Measurements from ENCODE around the gene SH3BP5. TPM values are rescaled to one million over a fixed set of nuclear protein-coding genes. Genes with fewer than 3 reads are reported as not detected.

The SH3BP5 gene
- total RNA-seq, 2 experiments from 2014 or later, result 2.0 to 2.4 TPM

DNA sequence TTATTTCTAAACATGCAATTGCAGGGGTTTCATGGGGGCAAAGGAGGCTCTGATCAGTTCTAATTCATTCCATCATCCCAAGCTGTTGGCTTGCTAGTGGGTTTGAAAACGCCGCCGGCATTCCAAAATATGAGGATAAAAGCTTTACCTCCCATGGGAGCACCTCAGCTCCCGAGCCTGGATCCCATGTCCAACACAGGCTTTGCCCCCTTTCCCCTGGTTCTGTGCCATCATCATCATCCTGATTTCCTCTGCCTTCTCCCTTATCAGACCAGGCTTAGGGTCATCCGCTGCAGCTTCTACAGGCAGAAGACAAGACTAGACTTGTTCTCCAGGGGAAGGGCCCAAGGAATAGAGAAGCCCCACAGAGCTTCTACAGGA lies 25.4 kb downstream of the SH3BP5 start:
- intact Hi-C loops (cut with micrococcal nuclease), result no loop called here
- H3K27me3 Mint-ChIP-seq, result no peaks in the 10 kb centered on the region
- H3K4me1 Mint-ChIP-seq (ENCODE audit: low read depth), result peaks cover 34% of the 10 kb centered on the region
- no peak overlapping the region for H3K4me3 Mint-ChIP-seq
- TF ChIP-seq, protein P1, sequence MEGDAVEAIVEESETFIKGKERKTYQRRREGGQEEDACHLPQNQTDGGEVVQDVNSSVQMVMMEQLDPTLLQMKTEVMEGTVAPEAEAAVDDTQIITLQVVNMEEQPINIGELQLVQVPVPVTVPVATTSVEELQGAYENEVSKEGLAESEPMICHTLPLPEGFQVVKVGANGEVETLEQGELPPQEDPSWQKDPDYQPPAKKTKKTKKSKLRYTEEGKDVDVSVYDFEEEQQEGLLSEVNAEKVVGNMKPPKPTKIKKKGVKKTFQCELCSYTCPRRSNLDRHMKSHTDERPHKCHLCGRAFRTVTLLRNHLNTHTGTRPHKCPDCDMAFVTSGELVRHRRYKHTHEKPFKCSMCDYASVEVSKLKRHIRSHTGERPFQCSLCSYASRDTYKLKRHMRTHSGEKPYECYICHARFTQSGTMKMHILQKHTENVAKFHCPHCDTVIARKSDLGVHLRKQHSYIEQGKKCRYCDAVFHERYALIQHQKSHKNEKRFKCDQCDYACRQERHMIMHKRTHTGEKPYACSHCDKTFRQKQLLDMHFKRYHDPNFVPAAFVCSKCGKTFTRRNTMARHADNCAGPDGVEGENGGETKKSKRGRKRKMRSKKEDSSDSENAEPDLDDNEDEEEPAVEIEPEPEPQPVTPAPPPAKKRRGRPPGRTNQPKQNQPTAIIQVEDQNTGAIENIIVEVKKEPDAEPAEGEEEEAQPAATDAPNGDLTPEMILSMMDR (IDR thresholded peaks at IDR 0.05), result no peak
- DNase-seq (no peak), ATAC-seq (no peak)
- CTCF ChIA-PET, result interaction anchor here (1.1 to 6.7 kb wide), 4 partner anchors 24 to 39 kb away, joined by 3 to 38 read pairs (median 6); partner anchors contain the start of gene SH3BP5
- H3K36me3 Mint-ChIP-seq (ENCODE audit: low read depth), result peaks cover 3% of the 10 kb centered on the region
- no peaks in the 10 kb centered on the region for H3K9me3 Mint-ChIP-seq
- no peak overlapping the region for H3K27ac Mint-ChIP-seq
- POLR2A ChIA-PET, result interaction anchor here (2.1 kb wide), 1 partner anchor 12 kb away, joined by 5 read pairs; no protein-coding TSS in a partner anchor

DNA sequence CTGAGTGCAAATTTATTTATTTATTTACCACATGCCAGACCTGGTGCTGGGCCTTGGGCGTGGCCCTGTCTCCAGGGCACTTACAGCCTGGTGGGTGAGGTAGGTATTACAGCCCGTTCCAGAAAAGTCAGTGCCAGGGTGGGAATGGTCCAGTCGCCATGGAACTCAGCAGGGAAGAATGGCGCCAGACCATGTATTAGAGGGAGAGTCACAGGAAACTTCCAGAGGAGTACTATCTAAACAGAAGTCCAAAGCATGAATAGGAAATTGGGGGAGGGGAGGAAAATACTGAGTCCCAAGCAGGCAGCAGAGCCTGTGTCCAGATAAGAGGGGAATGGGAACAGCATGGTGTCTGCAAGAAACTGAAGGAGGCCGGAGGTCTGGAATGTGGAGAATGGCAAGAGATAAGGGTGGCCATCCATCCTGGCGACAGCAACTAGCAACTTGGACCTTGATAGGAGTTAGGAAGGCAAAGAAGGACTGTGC lies 27.0 kb downstream of the SH3BP5 start:
- ATAC-seq, result peak; percentile 26
- H3K9me3 Mint-ChIP-seq, result no peaks in the 10 kb centered on the region
- no peak overlapping the region for H3K27ac Mint-ChIP-seq
- H3K36me3 Mint-ChIP-seq (ENCODE audit: low read depth), result peaks cover 3% of the 10 kb centered on the region
- ChIA-PET CTCF (interaction anchor here (0.7 to 2.0 kb wide), 2 partner anchors 10 to 61 kb away, joined by 3 to 9 read pairs; no protein-coding TSS in a partner anchor), POLR2A (no interaction called here)
- peaks cover 34% of the 10 kb centered on the region for H3K4me1 Mint-ChIP-seq (ENCODE audit: low read depth)
- DNase-seq, result peak; percentile 16
- H3K4me3 Mint-ChIP-seq, result no peak overlapping the region
- intact Hi-C loops (cut with micrococcal nuclease), result no loop called here
- H3K27me3 Mint-ChIP-seq, result no peaks in the 10 kb centered on the region
- TF ChIP-seq, protein P1 (IDR thresholded peaks at IDR 0.05), result peak; percentile 61

DNA sequence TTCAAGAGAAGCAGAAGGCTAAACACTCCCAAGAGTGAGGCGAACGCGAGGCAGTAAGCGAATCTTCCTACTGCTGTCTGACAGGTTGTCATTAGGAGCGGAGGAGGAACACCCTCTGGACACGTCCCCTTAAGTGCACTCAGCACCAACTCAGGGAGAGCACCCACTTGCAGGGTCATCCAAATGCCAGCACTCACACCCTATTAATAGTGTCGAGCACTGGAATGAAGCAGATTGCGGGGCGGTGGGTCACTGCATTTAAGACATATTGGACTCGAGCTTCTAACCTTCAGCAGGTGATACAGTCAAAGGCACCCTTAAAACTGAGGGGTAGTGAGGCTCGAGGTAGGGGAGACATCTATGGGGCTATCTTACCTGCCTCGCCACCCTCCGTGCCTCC lies 28.7 kb downstream of the SH3BP5 start:
- Mint-ChIP-seq H3K27me3 (no peaks in the 10 kb centered on the region), H3K27ac (peak overlapping the region; percentile 70), H3K36me3 (ENCODE audit: low read depth) (peaks cover 3% of the 10 kb centered on the region), H3K4me1 (ENCODE audit: low read depth) (peaks cover 22% of the 10 kb centered on the region), H3K4me3 (no peak overlapping the region), H3K9me3 (no peaks in the 10 kb centered on the region)
- CTCF ChIA-PET, result interaction anchor here (1.0 to 2.0 kb wide), 3 partner anchors 8 to 22 kb away, joined by 3 to 9 read pairs (median 3); no protein-coding TSS in a partner anchor
- POLR2A ChIA-PET, result interaction anchor here (1.5 kb wide), 1 partner anchor 8 kb away, joined by 6 read pairs; no protein-coding TSS in a partner anchor
- intact Hi-C loops (cut with micrococcal nuclease), result no loop called here
- no peak for ATAC-seq
- no peak for DNase-seq
- TF ChIP-seq, protein P1 (IDR thresholded peaks at IDR 0.05), result no peak

DNA sequence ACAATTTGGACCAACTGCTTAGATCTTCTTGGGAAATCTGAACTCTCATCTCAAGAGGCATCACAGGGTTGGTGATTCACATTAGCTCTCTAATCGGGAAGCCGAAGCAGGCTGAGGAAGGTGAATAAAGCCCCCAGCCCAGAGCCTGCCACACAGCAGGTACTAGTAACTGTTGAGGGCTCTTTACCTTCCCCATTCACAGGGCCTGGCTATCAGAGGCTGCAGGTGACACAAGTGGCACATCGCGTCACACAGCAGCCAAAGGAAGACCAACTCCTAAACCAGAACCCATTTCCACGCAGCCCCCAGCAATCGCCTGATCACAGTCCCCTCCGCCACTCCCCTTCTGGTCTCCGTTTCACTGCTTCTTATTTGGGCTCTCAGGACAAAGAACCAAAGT lies 29.2 kb downstream of the SH3BP5 start:
- no peaks in the 10 kb centered on the region for H3K27me3 Mint-ChIP-seq
- H3K27ac Mint-ChIP-seq, result no peak overlapping the region
- peaks cover 24% of the 10 kb centered on the region for H3K4me1 Mint-ChIP-seq (ENCODE audit: low read depth)
- CTCF ChIA-PET, result interaction anchor here (2.0 kb wide), 1 partner anchor 7 kb away, joined by 9 read pairs; no protein-coding TSS in a partner anchor
- TF ChIP-seq, protein P1 (IDR thresholded peaks at IDR 0.05), result no peak
- H3K36me3 Mint-ChIP-seq (ENCODE audit: low read depth), result peaks cover 3% of the 10 kb centered on the region
- no peak overlapping the region for H3K4me3 Mint-ChIP-seq
- no peak for DNase-seq
- POLR2A ChIA-PET, result interaction anchor here (1.5 kb wide), 1 partner anchor 8 kb away, joined by 6 read pairs; no protein-coding TSS in a partner anchor
- no peaks in the 10 kb centered on the region for H3K9me3 Mint-ChIP-seq
- intact Hi-C loops (cut with micrococcal nuclease), result no loop called here
- ATAC-seq, result no peak

DNA sequence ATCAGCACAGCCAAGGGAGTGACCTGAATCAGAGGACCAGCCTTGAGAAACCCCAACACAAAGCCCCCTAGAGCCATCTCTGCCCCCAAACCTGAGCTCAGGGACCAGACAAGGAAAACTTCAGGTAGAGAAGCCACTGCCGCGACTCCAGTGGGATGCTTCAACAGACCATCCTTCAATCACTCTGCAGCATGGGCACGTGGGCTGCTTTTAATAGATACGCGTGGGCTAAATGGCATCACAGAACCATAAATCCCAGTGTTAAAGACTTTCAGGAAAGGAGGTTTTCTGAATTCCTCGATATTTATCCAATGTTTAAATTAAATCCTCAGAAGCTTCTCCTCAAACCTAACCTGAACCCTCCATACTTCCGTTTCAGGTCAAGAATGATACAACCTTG lies 30.6 kb downstream of the SH3BP5 start:
- TF ChIP-seq, protein P1 (IDR thresholded peaks at IDR 0.05), result no peak
- ATAC-seq (no peak), DNase-seq (no peak)
- ChIA-PET POLR2A (no interaction called here), CTCF (interaction anchor here (0.8 kb wide), 1 partner anchor 34 kb away, joined by 3 read pairs; no protein-coding TSS in a partner anchor)
- peaks cover 31% of the 10 kb centered on the region for H3K4me1 Mint-ChIP-seq (ENCODE audit: low read depth)
- H3K27me3 Mint-ChIP-seq, result no peaks in the 10 kb centered on the region
- intact Hi-C loops (cut with micrococcal nuclease), result no loop called here
- H3K36me3 Mint-ChIP-seq (ENCODE audit: low read depth), result peaks cover 3% of the 10 kb centered on the region
- H3K27ac Mint-ChIP-seq, result no peak overlapping the region
- no peaks in the 10 kb centered on the region for H3K9me3 Mint-ChIP-seq
- no peak overlapping the region for H3K4me3 Mint-ChIP-seq
